GM23248 (cell line): ENCODE results near the gene IQCK. TPM values are rescaled to one million over a fixed set of nuclear protein-coding genes. Genes with fewer than 3 reads are reported as not detected.

Experiments
- DNase-seq: peaks from one replicate; pipeline ENCODE4 v3.0.0-alpha.2; 2015
- H2AFZ ChIP-seq: fragments of 200-600 bp; sonication (generic); 2 replicates; pipeline ENCODE4 v1.6.1; 2016; ENCODE audit warnings: antibody characterized with exemption
- H3F3A ChIP-seq: fragments of 200-600 bp; sonication (generic); 2 replicates; pipeline ENCODE4 v1.6.1; 2016; ENCODE audit warnings: mild to moderate bottlenecking, antibody characterized with exemption, mixed run types; ENCODE audit not compliant: insufficient read depth
- H3K27ac ChIP-seq: fragments of 200-600 bp; sonication (generic); 2 replicates; pipeline ENCODE4 v1.5.1; 2016; ENCODE audit warnings: mild to moderate bottlenecking
- H3K27me3 ChIP-seq: fragments of 200-600 bp; sonication (generic); replicated peaks from 2 replicates; pipeline ENCODE4 v1.6.1; 2016; ENCODE audit warnings: mild to moderate bottlenecking; ENCODE audit not compliant: insufficient read depth
- H3K36me3 ChIP-seq: fragments of 200-600 bp; sonication (generic); 2 replicates; pipeline ENCODE4 v1.6.1; 2016; ENCODE audit warnings: low read depth, mild to moderate bottlenecking
- H3K4me1 ChIP-seq: fragments of 200-600 bp; sonication (generic); 2 replicates; pipeline ENCODE4 v1.6.1; 2016; ENCODE audit warnings: mild to moderate bottlenecking; ENCODE audit not compliant: insufficient read depth
- H3K4me2 ChIP-seq: fragments of 200-600 bp; sonication (generic); one replicate; pipeline ENCODE4 v1.6.1; 2016; ENCODE audit warnings: mild to moderate bottlenecking; ENCODE audit not compliant: unreplicated experiment
- H3K4me3 ChIP-seq: fragments of 200-600 bp; sonication (generic); 2 replicates; pipeline ENCODE4 v1.5.1; 2016; ENCODE audit warnings: mild to moderate bottlenecking
- H3K79me2 ChIP-seq: fragments of 200-600 bp; sonication (generic); 2 replicates; pipeline ENCODE4 v1.6.1; 2016; ENCODE audit warnings: mild to moderate bottlenecking; ENCODE audit not compliant: insufficient read depth
- H3K9ac ChIP-seq: fragments of 200-600 bp; sonication (generic); 2 replicates; pipeline ENCODE4 v1.6.1; 2016; ENCODE audit warnings: mild to moderate bottlenecking
- H3K9me2 ChIP-seq: fragments of 200-600 bp; sonication (generic); 2 replicates; pipeline ENCODE4 v1.6.1; 2016; ENCODE audit warnings: mixed run types, mild to moderate bottlenecking, moderate library complexity; ENCODE audit not compliant: insufficient read depth
- H3K9me3 ChIP-seq: fragments of 200-600 bp; sonication (generic); one replicate; pipeline ENCODE4 v1.6.1; 2017; ENCODE audit warnings: low read depth
- H4K20me1 ChIP-seq: fragments of 200-600 bp; sonication (generic); 2 replicates; pipeline ENCODE4 v1.6.0; 2016; ENCODE audit not compliant: insufficient read depth
- EZH2 ChIP-seq: fragments of 200-600 bp; sonication (generic); IDR thresholded peaks from 2 replicates; pipeline ENCODE4 v1.6.1; 2018; ENCODE audit warnings: antibody characterized with exemption, mild to moderate bottlenecking; ENCODE audit not compliant: insufficient read depth, poor library complexity, severe bottlenecking
- EZH2phosphoT487 ChIP-seq: fragments of 200-600 bp; sonication (generic); IDR thresholded peaks from 2 replicates; pipeline ENCODE4 v1.6.1; 2018; ENCODE audit warnings: antibody characterized with exemption, moderate library complexity, mild to moderate bottlenecking, low read depth; ENCODE audit not compliant: insufficient read depth
- WGBS, 2 experiments: methylation state at CpG; one replicate each; pipeline ENCODE4 v1.1.6; 2015 to 2017; ENCODE audit warnings: low lambda C conversion rate in 2 of 2, low coverage in 1 of 2; ENCODE audit errors: missing lambda C conversion rate in 2 of 2; 5-methylcytosine and 5-hydroxymethylcytosine counted together
- in situ Hi-C: fragments of 300-500 bp; cut with MboI; formaldehyde crosslinking; loops from 2 replicates; pipeline ENCODE4 v1.15.0; 2020
- polyA plus RNA-seq: library from polyadenylated mRNA; unstranded; fragments of >200 nt; fragmentation: Nextera tagmentation; extraction: Ambion mirVana; gene quantifications from 2 replicates; pipeline ENCODE4 v1.2.1, GENCODE V29; 2016
- total RNA-seq: library from RNA; depleted of rRNA; stranded (reverse); fragments of >200 nt; shearing (Covaris generic); gene quantifications from 2 replicates; pipeline ENCODE4 v1.2.3, GENCODE V29; 2014

Gene IQCK
- total and polyA plus RNA-seq, 2 experiments from 2014 or later, result 9.7 to 9.8 TPM

DNA sequence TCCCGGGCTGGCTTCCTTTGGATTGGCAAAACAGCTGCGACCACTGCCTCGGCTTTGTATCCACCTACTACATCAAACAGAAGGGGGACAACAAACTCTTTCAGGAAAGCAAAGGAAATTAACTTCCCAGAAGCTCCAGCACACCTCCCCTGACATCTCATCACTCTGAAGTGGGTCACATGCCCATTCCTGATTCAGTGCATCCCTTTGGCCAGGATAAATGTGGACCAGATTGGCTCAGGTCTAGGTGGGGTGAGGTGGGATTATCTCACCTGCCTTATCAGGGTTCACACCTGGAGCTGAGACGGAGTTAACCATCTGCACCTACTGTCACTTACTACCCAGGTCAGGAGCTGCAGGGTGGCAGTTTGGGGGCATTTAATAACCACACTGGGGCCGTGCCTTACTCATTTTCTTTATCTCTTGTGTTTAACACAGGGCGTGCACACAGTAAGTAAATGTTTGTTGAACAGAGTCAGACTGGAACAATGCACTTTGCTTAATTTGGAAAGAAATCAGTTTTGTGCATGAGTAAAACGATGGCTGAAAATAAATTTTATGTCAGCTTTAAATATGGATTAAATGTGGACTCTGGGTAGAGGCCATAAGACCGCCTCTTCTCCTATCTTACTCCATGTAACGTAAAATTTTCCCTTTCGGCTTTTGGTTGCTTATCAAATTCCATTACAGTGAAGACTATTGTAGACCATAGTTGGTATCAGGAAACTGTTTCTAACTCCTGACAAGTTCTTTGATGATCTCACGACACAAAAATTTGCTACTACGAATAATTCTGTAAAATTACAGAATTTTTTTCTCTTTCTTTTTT, 36.0 kb downstream of the IQCK start:
- Histone ChIP-seq H2AFZ (no peak overlapping the region), H3F3A (no peaks in the 10 kb centered on the region), H3K36me3 (no peaks in the 10 kb centered on the region), H3K27ac (peak overlapping the region; percentile 19; the same call in 1 of the 2 replicates), H3K79me2 (no peaks in the 10 kb centered on the region), H3K9ac (no peak overlapping the region), H4K20me1 (no peaks in the 10 kb centered on the region), H3K27me3 (no peaks in the 10 kb centered on the region), H3K4me2 (no peak overlapping the region), H3K9me3 (no peaks in the 10 kb centered on the region), H3K4me3 (no peak overlapping the region), H3K9me2 (no peaks in the 10 kb centered on the region), H3K4me1 (peaks cover 8% of the 10 kb centered on the region)
- no peak for TF ChIP-seq EZH2
- no peak for TF ChIP-seq EZH2phosphoT487
- WGBS, 2 experiments, result 80 to 84% methylated on average over 12 of the region's 12 CpGs
- peak; percentile 47 for DNase-seq
- in situ Hi-C loops, result no loop called here

- in situ Hi-C loops, result no loop called here
- Histone ChIP-seq H3K27me3 (no peaks in the 10 kb centered on the region), H3K36me3 (no peaks in the 10 kb centered on the region), H3K9me2 (no peaks in the 10 kb centered on the region), H3K4me1 (peaks cover 8% of the 10 kb centered on the region), H3K79me2 (no peaks in the 10 kb centered on the region), H3F3A (no peaks in the 10 kb centered on the region), H3K4me3 (no peak overlapping the region), H3K27ac (no peak overlapping the region), H2AFZ (no peak overlapping the region), H3K4me2 (no peak overlapping the region), H3K9me3 (no peaks in the 10 kb centered on the region), H3K9ac (no peak overlapping the region), H4K20me1 (no peaks in the 10 kb centered on the region)
- no peak for TF ChIP-seq EZH2
- no peak for TF ChIP-seq EZH2phosphoT487
- WGBS, 2 experiments, result 92 to 96% methylated on average over 1 of the region's 1 CpG
- no peak for DNase-seq
Measured at GRCh38 chr16:19754644-19755036, 36.6 kb downstream of the IQCK start.

- Histone ChIP-seq H3K36me3 (no peaks in the 10 kb centered on the region), H3K27ac (no peak overlapping the region), H3K9ac (no peak overlapping the region), H3K4me3 (no peak overlapping the region), H3K9me2 (no peaks in the 10 kb centered on the region), H4K20me1 (no peaks in the 10 kb centered on the region), H2AFZ (no peak overlapping the region), H3K27me3 (no peaks in the 10 kb centered on the region), H3K4me1 (peaks cover 8% of the 10 kb centered on the region), H3K4me2 (no peak overlapping the region), H3F3A (no peaks in the 10 kb centered on the region), H3K79me2 (no peaks in the 10 kb centered on the region), H3K9me3 (no peaks in the 10 kb centered on the region)
- no peak for DNase-seq
- in situ Hi-C loops, result no loop called here
- TF ChIP-seq EZH2 (no peak), EZH2phosphoT487 (no peak)
- 96 to 100% methylated on average over 3 of the region's 3 CpGs for whole genome bisulfite sequencing, 2 experiments
Measured at GRCh38 chr16:19755268-19755667, 37.2 kb downstream of the IQCK start.

DNA sequence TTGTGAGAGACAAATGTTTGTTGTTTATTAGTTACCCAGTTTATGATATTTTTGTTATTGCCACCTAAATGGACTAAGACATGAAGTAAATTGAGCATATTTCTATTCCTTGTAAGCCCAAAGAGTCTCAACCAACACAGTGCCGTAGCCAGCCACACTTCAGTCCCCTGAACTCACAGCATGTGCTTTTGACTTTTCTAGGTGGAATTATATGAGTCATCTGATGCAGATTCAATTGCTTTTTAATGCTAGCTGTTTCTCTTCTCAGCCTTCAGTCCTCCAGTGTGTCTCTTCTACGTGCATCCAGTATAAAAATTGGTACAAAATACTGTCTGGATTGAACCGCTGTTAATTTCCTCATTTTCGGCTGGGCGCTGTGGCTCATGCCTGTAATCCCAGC, 39.0 kb downstream of the IQCK start:
- no peak overlapping the region for H3K9ac ChIP-seq
- H3K79me2 ChIP-seq, result no peaks in the 10 kb centered on the region
- no peaks in the 10 kb centered on the region for H3K9me3 ChIP-seq
- in situ Hi-C loops, result no loop called here
- H3K27me3 ChIP-seq, result no peaks in the 10 kb centered on the region
- H4K20me1 ChIP-seq, result no peaks in the 10 kb centered on the region
- peaks cover 8% of the 10 kb centered on the region for H3K4me1 ChIP-seq
- no peaks in the 10 kb centered on the region for H3K9me2 ChIP-seq
- H3F3A ChIP-seq, result no peaks in the 10 kb centered on the region
- no peak overlapping the region for H3K4me2 ChIP-seq
- TF ChIP-seq EZH2phosphoT487, result no peak
- TF ChIP-seq EZH2, result no peak
- no peaks in the 10 kb centered on the region for H3K36me3 ChIP-seq
- no peak overlapping the region for H2AFZ ChIP-seq
- DNase-seq, result peak; percentile 23
- no peak overlapping the region for H3K4me3 ChIP-seq
- 62 to 65% methylated on average over 5 of the region's 5 CpGs for WGBS, 2 experiments
- H3K27ac ChIP-seq, result no peak overlapping the region
